CD8-positive, alpha-beta memory T cell (primary cell): ENCODE data around the gene REEP3. TPM values are rescaled to one million over a fixed set of nuclear protein-coding genes. Genes with fewer than 3 reads are reported as not detected.

ENCODE experiments used
- CTCF ChIA-PET: fragments of 350-600 bp; sonication (Branson Sonifier 250); formaldehyde crosslinking; loops from one replicate; lab custom pipeline; 2021; ENCODE audit warnings: antibody characterized with exemption; lab: Charles Lee
- POLR2A ChIA-PET: fragments of 350-600 bp; sonication (Branson Sonifier 250); formaldehyde crosslinking; loops from one replicate; lab custom pipeline; 2021; ENCODE audit warnings: antibody characterized with exemption; lab: Charles Lee
- DNase-seq, 5 donors: peaks; one replicate each; pipeline versions ENCODE4 v3.0.0 to v3.0.0-alpha.2; 2020 to 2022; ENCODE audit warnings: mixed read lengths in 1 of 5
- H3K27ac ChIP-seq: one replicate; pipeline ENCODE4 v1.7.0; 2013; ENCODE audit warnings: low read depth, mild to moderate bottlenecking, low read length, moderate library complexity
- H3K27me3 ChIP-seq: 2 replicates; pipeline ENCODE4 v1.7.0; 2013; ENCODE audit warnings: low read length, mild to moderate bottlenecking; ENCODE audit not compliant: insufficient read depth, poor library complexity, severe bottlenecking
- H3K36me3 ChIP-seq: 2 replicates; pipeline ENCODE4 v1.7.0; 2013; ENCODE audit warnings: mild to moderate bottlenecking, low read length, moderate library complexity; ENCODE audit not compliant: insufficient read depth
- H3K4me1 ChIP-seq: 2 replicates; pipeline ENCODE4 v1.7.0; 2013; ENCODE audit warnings: mild to moderate bottlenecking, low read length, moderate library complexity; ENCODE audit not compliant: insufficient read depth
- H3K4me3 ChIP-seq: 2 replicates; pipeline ENCODE4 v1.7.0; 2013; ENCODE audit warnings: mild to moderate bottlenecking, low read length
- H3K9me3 ChIP-seq: 2 replicates; pipeline ENCODE4 v1.7.0; 2013; ENCODE audit warnings: mild to moderate bottlenecking, low read length
- H3K27ac Mint-ChIP-seq, 8 donors: one replicate each; pipeline ENCODE4 v1.8.0; 2020 to 2021; ENCODE audit warnings: mixed read lengths in 8 of 8, mild to moderate bottlenecking in 6 of 8, inconsistent platforms in 3 of 8, moderate library complexity in 3 of 8
- H3K27me3 Mint-ChIP-seq, 2 donors: one replicate each; pipeline ENCODE4 v1.8.0; 2020 to 2021; ENCODE audit warnings: mixed read lengths in 2 of 2, mild to moderate bottlenecking in 1 of 2, moderate library complexity in 1 of 2
- H3K36me3 Mint-ChIP-seq, 3 donors: one replicate each; pipeline ENCODE4 v1.8.0; 2020 to 2021; ENCODE audit warnings: mixed read lengths in 3 of 3, inconsistent platforms in 1 of 3, mild to moderate bottlenecking in 1 of 3
- H3K4me1 Mint-ChIP-seq, 3 donors: one replicate each; pipeline ENCODE4 v1.8.0; 2020 to 2021; ENCODE audit warnings: mixed read lengths in 3 of 3, inconsistent platforms in 1 of 3, mild to moderate bottlenecking in 1 of 3
- H3K4me3 Mint-ChIP-seq, 7 donors: one replicate each; pipeline ENCODE4 v1.8.0; 2020 to 2021; ENCODE audit warnings: mixed read lengths in 7 of 7, mild to moderate bottlenecking in 6 of 7, moderate library complexity in 4 of 7, inconsistent platforms in 2 of 7
- H3K9me3 Mint-ChIP-seq, 5 donors: one replicate each; pipeline ENCODE4 v1.8.0; 2020 to 2022; ENCODE audit warnings: mixed read lengths in 5 of 5, mild to moderate bottlenecking in 3 of 5, moderate library complexity in 2 of 5, inconsistent platforms in 1 of 5
- polyA plus RNA-seq: library from polyadenylated mRNA; unstranded; fragments of 300-500 nt; fragmentation: Illumina TruSeq; gene quantifications from one replicate; pipeline ENCODE4 v1.2.3, GENCODE V29; 2021
- total RNA-seq, 2 experiments: library from RNA; stranded (reverse); gene quantifications; one replicate each; pipeline ENCODE4 v1.2.3, GENCODE V29; 2021

REEP3 gene
- total and polyA plus RNA-seq, 3 experiments from 2014 or later: 7.4 to 25.5 (median 23.7) TPM

GRCh38 chr10:63634488-63635065 lies 113.4 kb downstream of the REEP3 start:
- Histone ChIP-seq H3K4me1 (no peaks in the 10 kb centered on the region), H3K4me3 (no peak overlapping the region), H3K36me3 (no peaks in the 10 kb centered on the region), H3K27me3 (no peaks in the 10 kb centered on the region), H3K9me3 (no peaks in the 10 kb centered on the region), H3K27ac (no peak overlapping the region)
- Mint-ChIP-seq H3K4me1 (peaks cover 5 to 12% (median 6%) of the 10 kb centered on the region in 3 donors), H3K27ac (peak overlapping the region in 1 of 8 donors; percentile 10), H3K36me3 (no peaks in the 10 kb centered on the region), H3K4me3 (peak overlapping the region in 1 of 7 donors; percentile 32), H3K27me3 (no peaks in the 10 kb centered on the region), H3K9me3 (no peaks in the 10 kb centered on the region)
- ChIA-PET POLR2A (no interaction called here), CTCF (no interaction called here)
- no peak for DNase-seq

GRCh38 chr10:63636812-63637211 lies 115.6 kb downstream of the REEP3 start:
- H3K4me1 ChIP-seq: no peaks in the 10 kb centered on the region
- ChIA-PET CTCF (interaction anchor here (1.2 kb wide), 1 partner anchor 470 kb away, joined by 3 read pairs; no protein-coding TSS in a partner anchor), POLR2A (no interaction called here)
- no peaks in the 10 kb centered on the region for H3K9me3 ChIP-seq
- no peaks in the 10 kb centered on the region for H3K36me3 ChIP-seq
- H3K4me3 Mint-ChIP-seq: no peak overlapping the region
- no peak overlapping the region for H3K27ac ChIP-seq
- H3K27me3 Mint-ChIP-seq: no peaks in the 10 kb centered on the region
- H3K36me3 Mint-ChIP-seq: no peaks in the 10 kb centered on the region
- H3K4me1 Mint-ChIP-seq: no peaks in the 10 kb centered on the region
- DNase-seq: no peak
- no peak overlapping the region for H3K4me3 ChIP-seq
- no peaks in the 10 kb centered on the region for H3K9me3 Mint-ChIP-seq
- H3K27me3 ChIP-seq: no peaks in the 10 kb centered on the region
- H3K27ac Mint-ChIP-seq: no peak overlapping the region

- Histone ChIP-seq H3K27me3 (peaks cover 3% of the 10 kb centered on the region), H3K4me3 (no peak overlapping the region), H3K4me1 (no peaks in the 10 kb centered on the region), H3K36me3 (no peaks in the 10 kb centered on the region), H3K9me3 (no peaks in the 10 kb centered on the region), H3K27ac (no peak overlapping the region)
- H3K27me3 Mint-ChIP-seq: no peaks in the 10 kb centered on the region
- no peak for DNase-seq
- ChIA-PET CTCF (interaction anchor here (1.2 kb wide), 1 partner anchor 9 kb away, joined by 4 read pairs; no protein-coding TSS in a partner anchor), POLR2A (no interaction called here)
- H3K27ac Mint-ChIP-seq: no peak overlapping the region
- H3K4me1 Mint-ChIP-seq: no peaks in the 10 kb centered on the region
- no peaks in the 10 kb centered on the region for H3K36me3 Mint-ChIP-seq
- no peak overlapping the region for H3K4me3 Mint-ChIP-seq
- no peaks in the 10 kb centered on the region for H3K9me3 Mint-ChIP-seq
These were observed 116.7 kb downstream of the REEP3 start for GRCh38 chr10:63637901-63638327.

- Mint-ChIP-seq H3K27ac (no peak overlapping the region), H3K27me3 (no peaks in the 10 kb centered on the region), H3K4me1 (no peaks in the 10 kb centered on the region), H3K36me3 (no peaks in the 10 kb centered on the region), H3K4me3 (no peak overlapping the region), H3K9me3 (no peaks in the 10 kb centered on the region)
- Histone ChIP-seq H3K36me3 (no peaks in the 10 kb centered on the region), H3K4me1 (no peaks in the 10 kb centered on the region), H3K27me3 (peaks cover 3% of the 10 kb centered on the region), H3K4me3 (no peak overlapping the region), H3K27ac (no peak overlapping the region), H3K9me3 (no peaks in the 10 kb centered on the region)
- CTCF ChIA-PET: interaction anchor here (1.3 kb wide), 1 partner anchor 12 kb away, joined by 4 read pairs; no protein-coding TSS in a partner anchor
- DNase-seq: no peak
- POLR2A ChIA-PET: no interaction called here
These were observed 120.2 kb downstream of the REEP3 start for GRCh38 chr10:63641366-63641765.

GRCh38 chr10:63641799-63642198 lies 120.6 kb downstream of the REEP3 start:
- no peak overlapping the region for H3K4me3 Mint-ChIP-seq
- POLR2A ChIA-PET: no interaction called here
- H3K36me3 ChIP-seq: no peaks in the 10 kb centered on the region
- no peaks in the 10 kb centered on the region for H3K27me3 Mint-ChIP-seq
- H3K27ac ChIP-seq: no peak overlapping the region
- no peak overlapping the region for H3K27ac Mint-ChIP-seq
- no peak for DNase-seq
- H3K36me3 Mint-ChIP-seq: no peaks in the 10 kb centered on the region
- no peaks in the 10 kb centered on the region for H3K4me1 Mint-ChIP-seq
- H3K4me3 ChIP-seq: no peak overlapping the region
- CTCF ChIA-PET: no interaction called here
- H3K4me1 ChIP-seq: no peaks in the 10 kb centered on the region
- H3K27me3 ChIP-seq: peaks cover 3% of the 10 kb centered on the region
- H3K9me3 Mint-ChIP-seq: no peaks in the 10 kb centered on the region
- no peaks in the 10 kb centered on the region for H3K9me3 ChIP-seq

GRCh38 chr10:63642808-63643207 lies 121.6 kb downstream of the REEP3 start:
- no peaks in the 10 kb centered on the region for H3K4me1 ChIP-seq
- Mint-ChIP-seq H3K4me1 (no peaks in the 10 kb centered on the region), H3K9me3 (no peaks in the 10 kb centered on the region), H3K36me3 (no peaks in the 10 kb centered on the region), H3K27ac (no peak overlapping the region), H3K4me3 (no peak overlapping the region), H3K27me3 (peaks cover 0 to 5% of the 10 kb centered on the region in 2 donors)
- no peaks in the 10 kb centered on the region for H3K36me3 ChIP-seq
- no peak overlapping the region for H3K4me3 ChIP-seq
- ChIA-PET CTCF (no interaction called here), POLR2A (no interaction called here)
- DNase-seq: no peak
- no peak overlapping the region for H3K27ac ChIP-seq
- no peaks in the 10 kb centered on the region for H3K9me3 ChIP-seq
- H3K27me3 ChIP-seq: peaks cover 3% of the 10 kb centered on the region

- no peaks in the 10 kb centered on the region for H3K36me3 ChIP-seq
- no peak for DNase-seq
- no peak overlapping the region for H3K4me3 ChIP-seq
- H3K9me3 ChIP-seq: no peaks in the 10 kb centered on the region
- CTCF ChIA-PET: interaction anchor here (1.0 kb wide), 1 partner anchor 14 kb away, joined by 3 read pairs; no protein-coding TSS in a partner anchor
- H3K27me3 Mint-ChIP-seq: peaks cover 0 to 9% of the 10 kb centered on the region in 2 donors
- H3K27ac Mint-ChIP-seq: no peak overlapping the region
- peaks cover 3% of the 10 kb centered on the region for H3K27me3 ChIP-seq
- no peaks in the 10 kb centered on the region for H3K4me1 ChIP-seq
- no peak overlapping the region for H3K4me3 Mint-ChIP-seq
- no peaks in the 10 kb centered on the region for H3K9me3 Mint-ChIP-seq
- no peak overlapping the region for H3K27ac ChIP-seq
- H3K4me1 Mint-ChIP-seq: no peaks in the 10 kb centered on the region
- no peaks in the 10 kb centered on the region for H3K36me3 Mint-ChIP-seq
- POLR2A ChIA-PET: no interaction called here
These were observed 123.4 kb downstream of the REEP3 start for GRCh38 chr10:63644418-63645142.

- CTCF ChIA-PET: interaction anchor here (1.0 kb wide), 1 partner anchor 14 kb away, joined by 3 read pairs; no protein-coding TSS in a partner anchor
These were observed 124.0 kb downstream of the REEP3 start for GRCh38 chr10:63645195-63645594.

More at GRCh38 chr10:63645195-63645594, 124.0 kb downstream of the REEP3 start:
- H3K4me3 Mint-ChIP-seq: no peak overlapping the region
- peaks cover 0 to 9% of the 10 kb centered on the region in 2 donors for H3K27me3 Mint-ChIP-seq
- POLR2A ChIA-PET: no interaction called here
- H3K27me3 ChIP-seq: peaks cover 3% of the 10 kb centered on the region
- no peaks in the 10 kb centered on the region for H3K4me1 Mint-ChIP-seq
- H3K4me3 ChIP-seq: no peak overlapping the region
- no peaks in the 10 kb centered on the region for H3K36me3 ChIP-seq
- H3K27ac Mint-ChIP-seq: no peak overlapping the region
- no peak for DNase-seq
- no peak overlapping the region for H3K27ac ChIP-seq
- no peaks in the 10 kb centered on the region for H3K9me3 ChIP-seq
- H3K4me1 ChIP-seq: no peaks in the 10 kb centered on the region
- H3K9me3 Mint-ChIP-seq: no peaks in the 10 kb centered on the region
- H3K36me3 Mint-ChIP-seq: no peaks in the 10 kb centered on the region
